GM12878 (cell line): ENCODE data around the gene NEK10. TPM values are rescaled to one million over a fixed set of nuclear protein-coding genes. Genes with fewer than 3 reads are reported as not detected.

Experiments
- ATAC-seq: fragments of 200-7000 bp; cut with Tn5 transposase; 3 replicates; pipeline ENCODE4 v1.9.1; 2020; ENCODE audit warnings: mild to moderate bottlenecking, moderate library complexity
- BruUV-seq: library from RNA; stranded (reverse); fragments of 400-500 nt; replicated peaks from 2 replicates; lab custom pipeline; 2021; lab: Mats Ljungman, UMichigan
- CTCF ChIA-PET: fragments of 300-600 bp; sonication (Branson Sonifier 250); formaldehyde crosslinking; extraction: SDS; loops from one replicate; lab custom pipeline; 2021; ENCODE audit warnings: inconsistent platforms; lab: Yijun Ruan, JAX
- POLR2A ChIA-PET: fragments of 350-600 bp; formaldehyde crosslinking; extraction: SDS; loops from one replicate; lab custom pipeline; 2021; ENCODE audit warnings: inconsistent platforms; lab: Charles Lee
- RAD21 ChIA-PET: fragments of 300-600 bp; sonication (Branson Sonifier 250); formaldehyde crosslinking; loops from one replicate; lab custom pipeline; 2023; ENCODE audit warnings: antibody characterized with exemption; ENCODE audit not compliant: unreplicated experiment; lab: Charles Lee
- SMC1A ChIA-PET: fragments of 300-600 bp; sonication (Branson Sonifier 250); formaldehyde crosslinking; loops from one replicate; lab custom pipeline; 2023; ENCODE audit not compliant: unreplicated experiment, uncharacterized antibody; lab: Charles Lee
- DNase-seq: peaks from one replicate; pipeline ENCODE4 v3.0.0-alpha.2; 2011; ENCODE audit warnings: low read depth, low spot score
- FAIRE-seq: peaks from 3 replicates; lab custom pipeline; 2011; peaks lifted over from hg19 to GRCh38; lab: Jason Lieb, UNC
- H2AFZ ChIP-seq: 2 replicates; pipeline ENCODE4 v1.6.0; 2011; ENCODE audit warnings: low read depth, low read length, control low read depth; ENCODE audit not compliant: control insufficient read depth
- H3K27ac ChIP-seq: 2 replicates; pipeline ENCODE4 v1.5.1; 2011; ENCODE audit warnings: control low read depth; ENCODE audit not compliant: control insufficient read depth, insufficient read depth
- H3K27me3 ChIP-seq, 2 experiments: replicated peaks in 1 of 2; 2 replicates each; pipeline versions ENCODE4 v1.6.0 to v1.6.1; 2011; ENCODE audit warnings: low read length in 1 of 2; ENCODE audit not compliant: control insufficient read depth in 2 of 2, insufficient read depth in 2 of 2
- H3K36me3 ChIP-seq, 2 experiments: 2 replicates each; pipeline ENCODE4 v1.5.1; 2011; ENCODE audit warnings: low read length in 1 of 2; ENCODE audit not compliant: control insufficient read depth in 2 of 2, insufficient read depth in 2 of 2
- H3K4me1 ChIP-seq: 2 replicates; pipeline ENCODE4 v1.6.1; 2011; ENCODE audit warnings: mild to moderate bottlenecking, low read length, moderate library complexity, mixed read lengths; ENCODE audit not compliant: control insufficient read depth, insufficient read depth
- H3K4me2 ChIP-seq: 2 replicates; pipeline ENCODE4 v1.6.0; 2011; ENCODE audit warnings: control low read depth; ENCODE audit not compliant: control insufficient read depth, insufficient read depth
- H3K4me3 ChIP-seq: fragments of 200-600 bp; sonication (generic); 2 replicates; pipeline ENCODE4 v1.5.1; 2016
- H3K79me2 ChIP-seq: 2 replicates; pipeline ENCODE4 v1.6.0; 2011; ENCODE audit warnings: low read length; ENCODE audit not compliant: control insufficient read depth, insufficient read depth
- H3K9ac ChIP-seq: 2 replicates; pipeline ENCODE4 v1.8.0; 2011; ENCODE audit warnings: low read length, control low read depth, mixed read lengths; ENCODE audit not compliant: control insufficient read depth, insufficient read depth
- H3K9me3 ChIP-seq: replicated peaks from 3 replicates; pipeline ENCODE4 v1.5.1; 2011; ENCODE audit warnings: mild to moderate bottlenecking, low read length; ENCODE audit not compliant: control insufficient read depth, insufficient read depth
- H4K20me1 ChIP-seq: 2 replicates; pipeline ENCODE4 v1.6.0; 2011; ENCODE audit not compliant: control insufficient read depth, insufficient read depth
- CBFB ChIP-seq: IDR thresholded peaks from 2 replicates; pipeline ENCODE4 v1.6.1; 2016; ENCODE audit warnings: antibody characterized with exemption, low read depth
- POLR2A ChIP-seq: IDR thresholded peaks from 2 replicates; pipeline ENCODE4 v1.6.1; 2011; ENCODE audit warnings: low read depth, mild to moderate bottlenecking, low read length
- WGBS: methylation state at CpG from one replicate; pipeline ENCODE4 v1.1.6; 2016; ENCODE audit warnings: low lambda C conversion rate; ENCODE audit not compliant: insufficient replicate concordance, insufficient coverage; ENCODE audit errors: missing lambda C conversion rate; 5-methylcytosine and 5-hydroxymethylcytosine counted together
- in situ Hi-C: fragments of 300-500 bp; cut with MboI; formaldehyde crosslinking; loops from 9 replicates; pipeline ENCODE4 v1.14.3; 2018; ENCODE audit warnings: mixed read lengths
- intact Hi-C: fragments of 100-400 bp; cut with micrococcal nuclease; formaldehyde crosslinking; loops from one replicate; pipeline ENCODE4 v1.14.2; 2022; ENCODE audit not compliant: unreplicated experiment
- polyA plus RNA-seq, 11 experiments: library from polyadenylated mRNA; depleted of rRNA in 4 of 11; unstranded in 6 of 11; stranded (reverse) in 5 of 11; fragments of >200 nt; fragmentation: Nextera tagmentation in 4 of 11; fragmentation: Illumina TruSeq in 1 of 11; extraction: Ambion mirVana in 4 of 11; extraction: Trizol in 1 of 11; gene quantifications; 1 replicate in 1 of 11; 2 replicates in 10 of 11; pipeline versions ENCODE4 v1.2.1 to v1.2.3, GENCODE V29; 2011 to 2016; ENCODE audit warnings: inconsistent platforms in 2 of 11, missing spikeins in 2 of 11, low read depth in 1 of 11
- total RNA-seq, 4 experiments: library from RNA; depleted of rRNA in 3 of 4; stranded (reverse); fragments of >200 nt in 3 of 4; fragmentation: Illumina TruSeq in 1 of 4; extraction: Trizol in 1 of 4; gene quantifications; 2 replicates each; pipeline versions ENCODE4 v1.2.1 to v1.2.3, GENCODE V29; 2013 to 2021
- TF ChIP-seq, protein P1 (sequence below): IDR thresholded peaks from 2 replicates; pipeline ENCODE4 v1.6.1; 2012; ENCODE audit warnings: low read depth, low read length, improper control_type of control experiment
- TF ChIP-seq, protein P2 (sequence below): fragments of 450-650 bp; IDR thresholded peaks from 2 replicates; pipeline ENCODE4 v1.6.1; 2017; ENCODE audit warnings: antibody characterized with exemption, mild to moderate bottlenecking, moderate library complexity
- TF ChIP-seq, protein P3 (sequence below): fragments of 150-350 bp; IDR thresholded peaks from 2 replicates; pipeline ENCODE4 v1.6.1; 2016; ENCODE audit warnings: low read depth, low read length

Gene NEK10
- total and polyA plus RNA-seq, 10 of the 15 experiments (the other 5 are each of a cell fraction or from before 2014, with no cell fraction given) = 0.06 to 0.40 (median 0.16) TPM; not detected in 2

DNA sequence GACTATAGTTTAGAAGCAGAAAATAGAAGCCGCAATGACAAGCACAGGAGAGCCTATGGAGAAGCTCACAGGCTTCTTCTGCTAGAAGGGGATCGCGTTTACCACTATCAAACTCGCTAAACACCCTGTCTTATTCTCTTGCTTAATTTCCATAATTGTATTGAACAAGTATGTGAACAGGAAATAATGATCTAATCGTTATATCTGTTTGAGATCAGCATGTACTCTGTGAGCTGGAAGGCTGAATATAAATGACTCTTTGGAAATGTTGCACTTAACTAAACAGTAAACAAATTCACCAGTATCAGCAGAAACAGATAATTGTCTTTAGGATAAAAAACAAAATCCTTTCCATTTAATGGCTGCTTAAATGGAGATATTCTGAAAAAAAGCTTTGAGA, 15.0 kb downstream of the NEK10 start:
- Histone ChIP-seq H2AFZ (no peak overlapping the region), H4K20me1 (no peaks in the 10 kb centered on the region), H3K4me1 (peaks cover 16% of the 10 kb centered on the region), H3K27ac (no peak overlapping the region), H3K27me3 (no peaks in the 10 kb centered on the region), H3K4me3 (no peak overlapping the region), H3K9ac (no peak overlapping the region), H3K4me2 (no peak overlapping the region), H3K9me3 (no peaks in the 10 kb centered on the region), H3K36me3 (no peaks in the 10 kb centered on the region), H3K79me2 (no peaks in the 10 kb centered on the region)
- ChIA-PET SMC1A (interaction anchor here (1.0 to 2.0 kb wide), 12 partner anchors 9 to 334 kb away, joined by 3 to 9 read pairs (median 4); no protein-coding TSS in a partner anchor), RAD21 (interaction anchor here (0.8 to 2.4 kb wide), 5 partner anchors 8 to 115 kb away, joined by 3 to 10 read pairs (median 4); partner anchors contain the start of gene NEK10), POLR2A (no interaction called here), CTCF (interaction anchor here (1.0 to 1.7 kb wide), 6 partner anchors 9 to 115 kb away, joined by 3 to 15 read pairs (median 4); partner anchors contain the start of gene NEK10)
- TF ChIP-seq, protein P1, sequence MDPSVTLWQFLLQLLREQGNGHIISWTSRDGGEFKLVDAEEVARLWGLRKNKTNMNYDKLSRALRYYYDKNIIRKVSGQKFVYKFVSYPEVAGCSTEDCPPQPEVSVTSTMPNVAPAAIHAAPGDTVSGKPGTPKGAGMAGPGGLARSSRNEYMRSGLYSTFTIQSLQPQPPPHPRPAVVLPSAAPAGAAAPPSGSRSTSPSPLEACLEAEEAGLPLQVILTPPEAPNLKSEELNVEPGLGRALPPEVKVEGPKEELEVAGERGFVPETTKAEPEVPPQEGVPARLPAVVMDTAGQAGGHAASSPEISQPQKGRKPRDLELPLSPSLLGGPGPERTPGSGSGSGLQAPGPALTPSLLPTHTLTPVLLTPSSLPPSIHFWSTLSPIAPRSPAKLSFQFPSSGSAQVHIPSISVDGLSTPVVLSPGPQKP = no peak
- no peak for TF ChIP-seq POLR2A
- TF ChIP-seq, protein P2, sequence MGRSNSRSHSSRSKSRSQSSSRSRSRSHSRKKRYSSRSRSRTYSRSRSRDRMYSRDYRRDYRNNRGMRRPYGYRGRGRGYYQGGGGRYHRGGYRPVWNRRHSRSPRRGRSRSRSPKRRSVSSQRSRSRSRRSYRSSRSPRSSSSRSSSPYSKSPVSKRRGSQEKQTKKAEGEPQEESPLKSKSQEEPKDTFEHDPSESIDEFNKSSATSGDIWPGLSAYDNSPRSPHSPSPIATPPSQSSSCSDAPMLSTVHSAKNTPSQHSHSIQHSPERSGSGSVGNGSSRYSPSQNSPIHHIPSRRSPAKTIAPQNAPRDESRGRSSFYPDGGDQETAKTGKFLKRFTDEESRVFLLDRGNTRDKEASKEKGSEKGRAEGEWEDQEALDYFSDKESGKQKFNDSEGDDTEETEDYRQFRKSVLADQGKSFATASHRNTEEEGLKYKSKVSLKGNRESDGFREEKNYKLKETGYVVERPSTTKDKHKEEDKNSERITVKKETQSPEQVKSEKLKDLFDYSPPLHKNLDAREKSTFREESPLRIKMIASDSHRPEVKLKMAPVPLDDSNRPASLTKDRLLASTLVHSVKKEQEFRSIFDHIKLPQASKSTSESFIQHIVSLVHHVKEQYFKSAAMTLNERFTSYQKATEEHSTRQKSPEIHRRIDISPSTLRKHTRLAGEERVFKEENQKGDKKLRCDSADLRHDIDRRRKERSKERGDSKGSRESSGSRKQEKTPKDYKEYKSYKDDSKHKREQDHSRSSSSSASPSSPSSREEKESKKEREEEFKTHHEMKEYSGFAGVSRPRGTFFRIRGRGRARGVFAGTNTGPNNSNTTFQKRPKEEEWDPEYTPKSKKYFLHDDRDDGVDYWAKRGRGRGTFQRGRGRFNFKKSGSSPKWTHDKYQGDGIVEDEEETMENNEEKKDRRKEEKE = no peak
- TF ChIP-seq, protein P3, sequence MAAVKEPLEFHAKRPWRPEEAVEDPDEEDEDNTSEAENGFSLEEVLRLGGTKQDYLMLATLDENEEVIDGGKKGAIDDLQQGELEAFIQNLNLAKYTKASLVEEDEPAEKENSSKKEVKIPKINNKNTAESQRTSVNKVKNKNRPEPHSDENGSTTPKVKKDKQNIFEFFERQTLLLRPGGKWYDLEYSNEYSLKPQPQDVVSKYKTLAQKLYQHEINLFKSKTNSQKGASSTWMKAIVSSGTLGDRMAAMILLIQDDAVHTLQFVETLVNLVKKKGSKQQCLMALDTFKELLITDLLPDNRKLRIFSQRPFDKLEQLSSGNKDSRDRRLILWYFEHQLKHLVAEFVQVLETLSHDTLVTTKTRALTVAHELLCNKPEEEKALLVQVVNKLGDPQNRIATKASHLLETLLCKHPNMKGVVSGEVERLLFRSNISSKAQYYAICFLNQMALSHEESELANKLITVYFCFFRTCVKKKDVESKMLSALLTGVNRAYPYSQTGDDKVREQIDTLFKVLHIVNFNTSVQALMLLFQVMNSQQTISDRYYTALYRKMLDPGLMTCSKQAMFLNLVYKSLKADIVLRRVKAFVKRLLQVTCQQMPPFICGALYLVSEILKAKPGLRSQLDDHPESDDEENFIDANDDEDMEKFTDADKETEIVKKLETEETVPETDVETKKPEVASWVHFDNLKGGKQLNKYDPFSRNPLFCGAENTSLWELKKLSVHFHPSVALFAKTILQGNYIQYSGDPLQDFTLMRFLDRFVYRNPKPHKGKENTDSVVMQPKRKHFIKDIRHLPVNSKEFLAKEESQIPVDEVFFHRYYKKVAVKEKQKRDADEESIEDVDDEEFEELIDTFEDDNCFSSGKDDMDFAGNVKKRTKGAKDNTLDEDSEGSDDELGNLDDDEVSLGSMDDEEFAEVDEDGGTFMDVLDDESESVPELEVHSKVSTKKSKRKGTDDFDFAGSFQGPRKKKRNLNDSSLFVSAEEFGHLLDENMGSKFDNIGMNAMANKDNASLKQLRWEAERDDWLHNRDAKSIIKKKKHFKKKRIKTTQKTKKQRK = no peak
- TF ChIP-seq CBFB = no peak
- 68% methylated on average over 5 of the region's 5 CpGs for WGBS
- intact Hi-C loops (no loop called here), in situ Hi-C loops (no loop called here)
- BruUV-seq = no TSS peak
- DNase-seq (no peak), FAIRE-seq (peak; percentile 27), ATAC-seq (no peak)
